Spleen (tissue), 11 donors: ENCODE measurements around the gene RAD51B. TPM values are rescaled to one million over a fixed set of nuclear protein-coding genes. Genes with fewer than 3 reads are reported as not detected.

ENCODE experiments used
- DNase-seq: peaks from one replicate; pipeline ENCODE4 v3.0.0-alpha.2; 2020
- H3K27ac ChIP-seq, 8 donors: fragments of 200-600 bp; sonication (generic) in 7 of 8; 1 replicate in 4 of 8; 2 replicates in 4 of 8; pipeline versions ENCODE4 v1.5.0 to v1.8.0; 2016 to 2021; ENCODE audit warnings: inconsistent platforms in 4 of 8, mild to moderate bottlenecking in 4 of 8, moderate library complexity in 1 of 8
- H3K27me3 ChIP-seq, 7 donors: fragments of 200-600 bp; sonication (generic) in 6 of 7; replicated peaks in 1 of 7; 1 replicate in 4 of 7; 2 replicates in 3 of 7; pipeline versions ENCODE4 v1.5.0 to v1.8.0; 2016 to 2021; ENCODE audit warnings: inconsistent platforms in 3 of 7, mild to moderate bottlenecking in 1 of 7
- H3K36me3 ChIP-seq, 6 donors: fragments of 200-600 bp; sonication (generic) in 5 of 6; 1 replicate in 4 of 6; 2 replicates in 2 of 6; pipeline versions ENCODE4 v1.5.0 to v1.8.0; 2016 to 2021; ENCODE audit warnings: inconsistent platforms in 2 of 6
- H3K4me1 ChIP-seq, 6 donors: fragments of 200-600 bp; sonication (generic) in 5 of 6; 1 replicate in 3 of 6; 2 replicates in 3 of 6; pipeline versions ENCODE4 v1.5.0 to v1.8.0; 2016 to 2021; ENCODE audit warnings: inconsistent platforms in 3 of 6
- H3K4me3 ChIP-seq, 8 donors: fragments of 200-600 bp; sonication (generic) in 7 of 8; 1 replicate in 4 of 8; 2 replicates in 4 of 8; pipeline versions ENCODE4 v1.5.0 to v1.8.0; 2016 to 2021; ENCODE audit warnings: inconsistent platforms in 4 of 8, mild to moderate bottlenecking in 4 of 8, moderate library complexity in 2 of 8
- H3K9me3 ChIP-seq, 8 donors: fragments of 200-600 bp; sonication (generic) in 7 of 8; 1 replicate in 4 of 8; 2 replicates in 4 of 8; pipeline versions ENCODE4 v1.5.0 to v1.8.0; 2016 to 2021; ENCODE audit warnings: inconsistent platforms in 4 of 8
- POLR2A ChIP-seq, 3 donors: fragments of 450-650 bp; IDR thresholded peaks; one replicate each; pipeline ENCODE4 v1.5.1; 2017; ENCODE audit warnings: antibody characterized with exemption in 3 of 3, mild to moderate bottlenecking in 1 of 3
- POLR2AphosphoS5 ChIP-seq, 3 donors: sonication (generic); formaldehyde crosslinking; IDR thresholded peaks; one replicate each; pipeline ENCODE4 v1.5.1; 2017; ENCODE audit warnings: antibody characterized with exemption in 3 of 3
- WGBS, 5 donors: extraction: QIAGEN DNeasy Blood & Tissue Kit in 3 of 5; methylation state at CpG; one replicate each; pipeline versions ENCODE4 v1.1.5 to v1.1.7; 2013 to 2018; 5-methylcytosine and 5-hydroxymethylcytosine counted together
- intact Hi-C: fragments of 100-400 bp; cut with DNase I; formaldehyde crosslinking; loops from one replicate; pipeline ENCODE4 v1.15.0; 2023; ENCODE audit warnings: low total_unique reads
- polyA plus RNA-seq, 3 donors: library from polyadenylated mRNA; stranded (reverse); fragments of 200-250 nt; gene quantifications; one replicate each; pipeline ENCODE4 v1.2.1, GENCODE V29; 2013
- total RNA-seq, 7 donors: library from RNA; depleted of rRNA in 3 of 7; stranded (reverse); fragments of >200 nt in 3 of 7; fragmentation: NEBNext Ultra II Directional in 4 of 7; extraction: Animal tissue kit (Norgen Biotek cat#: 25700) in 4 of 7; gene quantifications; one replicate each; pipeline versions ENCODE4 v1.1.0 to v1.2.1, GENCODE V29; 2016 to 2021
- TF ChIP-seq, protein P1 (sequence below), 11 experiments: fragments of 200-600 bp in 7 of 11; fragments of 450-650 bp in 4 of 11; sonication (generic) in 4 of 11; IDR thresholded peaks in 8 of 11; conservative IDR thresholded peaks in 3 of 11; 1 replicate in 7 of 11; 2 replicates in 4 of 11; pipeline versions ENCODE4 v1.4.0 to v1.8.0; 2016 to 2021; ENCODE audit warnings: antibody characterized with exemption in 11 of 11, inconsistent platforms in 4 of 11, mild to moderate bottlenecking in 1 of 11
- donor health status: healthy with polysubstance abuse.
- donor health status: DM: no; HTN: no; CAD: no; lungs with moderate emphysema.
- donor health status: DM: no; HTN: no; CAD: no.
- donor health status: Bipolar disorder and iron deficiency.
- donor health status: healthy.
- donor health status: DM: no; HTN: no; CAD: no.
- donor health status: DM: yes; HTN: yes; CAD: no.

RAD51B gene
- total and polyA plus RNA-seq, 10 donors = 4.2 to 43.7 (median 29.8) TPM

DNA sequence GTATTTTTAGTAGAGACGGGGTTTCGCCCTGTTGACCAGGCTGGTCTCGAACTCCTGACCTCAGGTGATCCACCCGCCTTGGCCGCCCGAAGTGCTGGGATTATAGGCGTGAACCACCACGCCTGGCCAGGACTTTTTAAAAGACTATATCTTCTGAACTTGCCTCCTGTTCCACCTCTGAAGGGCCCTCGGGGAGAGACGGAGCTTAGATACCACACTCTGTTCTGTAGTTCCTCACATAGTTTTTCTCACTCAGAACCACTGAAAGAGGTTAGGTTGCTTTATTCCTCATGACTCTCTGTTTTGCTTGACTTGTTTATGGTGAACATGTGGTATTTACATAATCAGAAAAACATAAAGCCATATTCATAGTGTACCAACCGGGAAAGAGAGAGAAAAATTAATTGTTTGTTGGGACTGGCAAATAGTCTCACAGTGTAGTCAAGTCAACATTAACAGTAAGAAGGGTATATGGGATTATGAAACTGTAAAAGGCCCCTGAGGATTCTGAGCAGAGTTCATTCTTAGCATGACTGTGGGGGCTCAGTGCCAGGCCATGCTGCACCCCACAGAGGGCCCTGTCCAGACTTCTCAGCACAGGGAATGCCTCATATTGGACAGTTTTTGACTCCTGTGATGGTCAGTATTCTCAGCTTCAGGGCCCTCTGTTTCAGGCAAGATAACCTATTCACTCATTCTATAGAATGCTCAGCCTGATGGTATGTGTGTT is 631.0 kb downstream of the RAD51B start:
- WGBS, 5 donors = 95 to 97% (median 96%) methylated on average over 11 of the region's 11 CpGs
- intact Hi-C loops = no loop called here
- no peaks in the 10 kb centered on the region for H3K27me3 ChIP-seq
- H3K36me3 ChIP-seq = no peaks in the 10 kb centered on the region
- DNase-seq = no peak
- H3K4me1 ChIP-seq = peaks cover 0 to 12% (median 0%) of the 10 kb centered on the region in 6 donors
- H3K9me3 ChIP-seq = peaks cover 0 to 17% (median 15%) of the 10 kb centered on the region in 8 donors
- no peak overlapping the region for H3K27ac ChIP-seq
- no peak overlapping the region for H3K4me3 ChIP-seq
- TF ChIP-seq, protein P1, sequence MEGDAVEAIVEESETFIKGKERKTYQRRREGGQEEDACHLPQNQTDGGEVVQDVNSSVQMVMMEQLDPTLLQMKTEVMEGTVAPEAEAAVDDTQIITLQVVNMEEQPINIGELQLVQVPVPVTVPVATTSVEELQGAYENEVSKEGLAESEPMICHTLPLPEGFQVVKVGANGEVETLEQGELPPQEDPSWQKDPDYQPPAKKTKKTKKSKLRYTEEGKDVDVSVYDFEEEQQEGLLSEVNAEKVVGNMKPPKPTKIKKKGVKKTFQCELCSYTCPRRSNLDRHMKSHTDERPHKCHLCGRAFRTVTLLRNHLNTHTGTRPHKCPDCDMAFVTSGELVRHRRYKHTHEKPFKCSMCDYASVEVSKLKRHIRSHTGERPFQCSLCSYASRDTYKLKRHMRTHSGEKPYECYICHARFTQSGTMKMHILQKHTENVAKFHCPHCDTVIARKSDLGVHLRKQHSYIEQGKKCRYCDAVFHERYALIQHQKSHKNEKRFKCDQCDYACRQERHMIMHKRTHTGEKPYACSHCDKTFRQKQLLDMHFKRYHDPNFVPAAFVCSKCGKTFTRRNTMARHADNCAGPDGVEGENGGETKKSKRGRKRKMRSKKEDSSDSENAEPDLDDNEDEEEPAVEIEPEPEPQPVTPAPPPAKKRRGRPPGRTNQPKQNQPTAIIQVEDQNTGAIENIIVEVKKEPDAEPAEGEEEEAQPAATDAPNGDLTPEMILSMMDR (IDR thresholded peaks at IDR 0.05 in 8 of 11, conservative IDR thresholded peaks at IDR 0.05 in 3 of 11) = no peak
- TF ChIP-seq POLR2AphosphoS5 (IDR thresholded peaks at IDR 0.05) = no peak
- no peak for TF ChIP-seq POLR2A (IDR thresholded peaks at IDR 0.05)

DNA sequence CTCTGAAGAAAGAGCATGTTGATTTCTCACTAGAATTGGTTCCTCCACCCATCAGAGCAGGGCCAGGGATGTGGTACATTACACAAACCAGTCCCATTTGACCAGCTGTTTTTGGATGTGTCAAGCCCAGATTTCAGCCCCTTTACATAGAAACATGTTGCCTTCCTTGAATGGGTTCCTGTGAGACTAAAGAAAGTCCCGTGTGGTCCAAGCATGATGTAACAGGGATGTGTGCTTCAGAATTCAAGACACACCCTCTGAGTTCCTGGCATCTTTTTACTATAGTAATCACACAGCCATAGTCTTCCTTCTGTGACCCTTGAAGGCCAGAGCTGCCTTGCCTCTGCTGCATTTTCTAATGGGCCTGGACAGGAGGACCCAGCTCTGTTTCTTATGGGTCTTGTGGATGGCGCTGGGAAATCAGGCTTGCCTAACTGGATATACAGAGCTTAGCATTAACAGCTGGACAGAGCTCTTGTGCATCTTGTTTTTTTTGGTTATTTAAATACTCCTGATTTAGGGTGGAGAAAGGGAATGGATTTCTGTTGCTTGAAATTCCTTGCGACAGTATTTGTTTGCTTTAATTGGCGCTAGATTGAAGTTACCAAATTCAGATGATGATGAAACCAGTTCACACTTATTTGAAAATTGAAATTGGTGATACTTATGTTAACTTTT is 632.3 kb downstream of the RAD51B start:
- Histone ChIP-seq H3K4me3 (no peak overlapping the region), H3K36me3 (no peaks in the 10 kb centered on the region), H3K27ac (no peak overlapping the region), H3K9me3 (peaks cover 0 to 23% (median 17%) of the 10 kb centered on the region in 8 donors), H3K27me3 (no peaks in the 10 kb centered on the region), H3K4me1 (peaks cover 0 to 12% (median 0%) of the 10 kb centered on the region in 6 donors)
- TF ChIP-seq POLR2A (IDR thresholded peaks at IDR 0.05) = no peak
- no peak for TF ChIP-seq POLR2AphosphoS5 (IDR thresholded peaks at IDR 0.05)
- TF ChIP-seq, protein P1 (IDR thresholded peaks at IDR 0.05 in 8 of 11, conservative IDR thresholded peaks at IDR 0.05 in 3 of 11) = no peak
- WGBS, 5 donors = 85 to 99% (median 91%) methylated on average over 4 of the region's 4 CpGs
- intact Hi-C loops = no loop called here
- no peak for DNase-seq

DNA sequence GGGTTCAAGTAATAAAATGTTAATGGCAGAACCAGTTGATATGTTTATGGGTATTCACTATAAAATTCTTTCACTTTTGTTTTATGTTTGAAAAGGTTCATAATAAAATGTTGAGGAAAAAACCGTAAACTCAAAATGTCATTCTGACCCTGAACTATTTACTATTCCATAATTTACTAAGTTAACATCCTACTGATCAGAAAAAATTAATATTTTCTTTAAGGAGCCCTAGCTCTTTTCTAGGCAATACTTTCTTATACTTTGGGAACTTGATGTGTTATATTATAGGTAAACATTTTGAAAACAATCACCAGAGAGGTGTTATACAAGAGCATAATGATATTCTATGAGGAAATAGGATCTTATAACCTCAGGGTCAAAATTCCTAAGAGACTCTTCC is 638.7 kb downstream of the RAD51B start:
- no peak overlapping the region for H3K4me3 ChIP-seq
- no peaks in the 10 kb centered on the region for H3K27me3 ChIP-seq
- TF ChIP-seq POLR2AphosphoS5 (IDR thresholded peaks at IDR 0.05) (no peak), POLR2A (IDR thresholded peaks at IDR 0.05) (no peak)
- TF ChIP-seq, protein P1 (IDR thresholded peaks at IDR 0.05 in 8 of 11, conservative IDR thresholded peaks at IDR 0.05 in 3 of 11) = no peak
- intact Hi-C loops = no loop called here
- no peak for DNase-seq
- WGBS, 5 donors = 0 to 94% (median 64%) methylated on average over 1 of the region's 1 CpG
- no peaks in the 10 kb centered on the region for H3K36me3 ChIP-seq
- peaks cover 0 to 23% (median 17%) of the 10 kb centered on the region in 8 donors for H3K9me3 ChIP-seq
- peaks cover 0 to 25% (median 18%) of the 10 kb centered on the region in 6 donors for H3K4me1 ChIP-seq
- peak overlapping the region in 1 of 8 donors; percentile 44 for H3K27ac ChIP-seq
